ENCODE results near the gene SNX15. TPM values are rescaled to one million over a fixed set of nuclear protein-coding genes. Genes with fewer than 3 reads are reported as not detected.

The SNX15 gene
- total RNA-seq, 1 experiment from 2014 or later = 21.0 TPM

DNA sequence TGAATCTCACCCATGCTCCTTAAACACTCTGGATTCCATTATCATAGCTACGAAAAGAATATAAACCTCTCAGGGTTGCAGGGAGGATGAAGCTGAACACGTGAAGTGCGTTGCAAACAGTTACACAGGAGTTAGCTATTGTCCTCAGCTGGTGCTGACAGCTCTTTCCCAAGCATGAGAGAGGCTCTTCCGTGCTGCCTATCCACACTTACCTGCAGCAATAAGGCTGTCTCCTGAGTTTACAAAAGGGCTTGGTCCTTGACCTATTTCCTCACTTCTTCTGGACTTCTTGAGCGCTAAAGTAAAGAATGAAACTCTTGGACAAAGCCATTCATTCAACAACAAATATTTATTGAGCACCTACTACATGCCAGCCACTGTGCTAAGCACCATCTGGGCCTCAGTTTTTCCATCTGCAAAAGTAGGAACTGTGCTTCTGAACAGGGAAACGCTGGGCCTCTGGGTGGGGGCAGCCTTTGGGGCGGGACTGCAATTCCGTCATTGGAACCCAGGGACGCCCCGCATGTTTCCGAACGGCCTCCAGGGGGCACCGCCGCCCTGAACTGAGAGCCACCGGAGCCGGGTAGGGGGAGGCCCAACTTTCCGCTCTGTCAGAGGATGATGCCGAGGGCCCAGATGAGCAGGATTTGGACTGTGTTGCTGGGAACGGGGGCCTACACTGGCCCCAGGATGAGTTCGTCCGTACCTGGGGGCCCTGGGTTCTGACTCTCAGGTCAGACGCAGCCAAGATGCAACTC lies 13.9 kb upstream of the SNX15 start:
- ChIA-PET CTCF (interaction anchor here (0.6 to 4.8 kb wide), 28 partner anchors 8 to 221 kb away, joined by 3 to 64 read pairs (median 4); partner anchors contain the start of genes BATF2, EHD1, PPP2R5B and SNX15), POLR2A (interaction anchor here (0.6 to 3.2 kb wide), 17 partner anchors 14 to 276 kb away, joined by 3 to 28 read pairs (median 5); partner anchors contain the start of genes ATG2A, BATF2, FAU and GPHA2)
- peak overlapping the region; percentile 83 for H3K4me3 Mint-ChIP-seq (ENCODE audit: unreplicated experiment)
- TSS peak; percentile 77 for BruUV-seq (replicated peaks)
- peak overlapping the region; percentile 63 for H3K27ac Mint-ChIP-seq (ENCODE audit: low read depth, unreplicated experiment)
- intact Hi-C loops (cut with micrococcal nuclease) = loop anchor here (5.0 to 10.0 kb wide), 3 partner anchors 64 to 249 kb away; partner anchors contain the start of gene POLA2
- H3K27me3 Mint-ChIP-seq (ENCODE audit: insufficient read depth, unreplicated experiment) = no peaks in the 10 kb centered on the region
- H3K9me3 Mint-ChIP-seq (ENCODE audit: unreplicated experiment) = no peaks in the 10 kb centered on the region
- H3K36me3 Mint-ChIP-seq (ENCODE audit: insufficient read depth, unreplicated experiment) = no peaks in the 10 kb centered on the region
- peak; percentile 85 for DNase-seq (ENCODE audit: unreplicated experiment)
- TF ChIP-seq, protein P1, sequence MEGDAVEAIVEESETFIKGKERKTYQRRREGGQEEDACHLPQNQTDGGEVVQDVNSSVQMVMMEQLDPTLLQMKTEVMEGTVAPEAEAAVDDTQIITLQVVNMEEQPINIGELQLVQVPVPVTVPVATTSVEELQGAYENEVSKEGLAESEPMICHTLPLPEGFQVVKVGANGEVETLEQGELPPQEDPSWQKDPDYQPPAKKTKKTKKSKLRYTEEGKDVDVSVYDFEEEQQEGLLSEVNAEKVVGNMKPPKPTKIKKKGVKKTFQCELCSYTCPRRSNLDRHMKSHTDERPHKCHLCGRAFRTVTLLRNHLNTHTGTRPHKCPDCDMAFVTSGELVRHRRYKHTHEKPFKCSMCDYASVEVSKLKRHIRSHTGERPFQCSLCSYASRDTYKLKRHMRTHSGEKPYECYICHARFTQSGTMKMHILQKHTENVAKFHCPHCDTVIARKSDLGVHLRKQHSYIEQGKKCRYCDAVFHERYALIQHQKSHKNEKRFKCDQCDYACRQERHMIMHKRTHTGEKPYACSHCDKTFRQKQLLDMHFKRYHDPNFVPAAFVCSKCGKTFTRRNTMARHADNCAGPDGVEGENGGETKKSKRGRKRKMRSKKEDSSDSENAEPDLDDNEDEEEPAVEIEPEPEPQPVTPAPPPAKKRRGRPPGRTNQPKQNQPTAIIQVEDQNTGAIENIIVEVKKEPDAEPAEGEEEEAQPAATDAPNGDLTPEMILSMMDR (IDR thresholded peaks at IDR 0.05; ENCODE audit: unreplicated experiment) = peak; percentile 68
- H3K4me1 Mint-ChIP-seq (ENCODE audit: insufficient read depth, unreplicated experiment) = peaks cover 16% of the 10 kb centered on the region

- TF ChIP-seq, protein P1 (IDR thresholded peaks at IDR 0.05; ENCODE audit: unreplicated experiment) = peak; percentile 93
- BruUV-seq (replicated peaks) = no TSS peak
Measured at GRCh38 chr11:65013888-65014725, 13.1 kb upstream of the SNX15 start, which contains the start of gene ARL2. Gene ARL2, plus strand, starts transcription at chr11:65014160. Its CDS starts 48 bp downstream, at chr11:65014208.

GRCh38 chr11:65014726-65015227 lies 12.5 kb upstream of the SNX15 start:
- Mint-ChIP-seq H3K4me3 (ENCODE audit: unreplicated experiment) (peak overlapping the region; percentile 83), H3K4me1 (ENCODE audit: insufficient read depth, unreplicated experiment) (peaks cover 16% of the 10 kb centered on the region), H3K27ac (ENCODE audit: low read depth, unreplicated experiment) (no peak overlapping the region), H3K36me3 (ENCODE audit: insufficient read depth, unreplicated experiment) (peaks cover 6% of the 10 kb centered on the region), H3K9me3 (ENCODE audit: unreplicated experiment) (no peaks in the 10 kb centered on the region), H3K27me3 (ENCODE audit: insufficient read depth, unreplicated experiment) (no peaks in the 10 kb centered on the region)
- DNase-seq (ENCODE audit: unreplicated experiment) = no peak
- ChIA-PET CTCF (interaction anchor here (0.5 to 4.8 kb wide), 38 partner anchors 10 to 1966 kb away, joined by 3 to 64 read pairs (median 4); partner anchors contain the start of genes BATF2, EHD1, PPP2R5B and SAC3D1), POLR2A (interaction anchor here (0.6 to 3.2 kb wide), 18 partner anchors 8 to 876 kb away, joined by 3 to 28 read pairs (median 5); partner anchors contain the start of genes ATG2A, FAU, GPHA2 and MRPL49)
- intact Hi-C loops (cut with micrococcal nuclease) = loop anchor here (1.0 to 10.0 kb wide), 5 partner anchors 63 to 248 kb away; partner anchors contain the start of genes POLA2 and ZNHIT2
- TSS peak; percentile 52 for BruUV-seq (replicated peaks)
- TF ChIP-seq, protein P1 (IDR thresholded peaks at IDR 0.05; ENCODE audit: unreplicated experiment) = no peak

More at GRCh38 chr11:65013888-65014725, 13.1 kb upstream of the SNX15 start, which contains the start of gene ARL2:
- CTCF ChIA-PET = interaction anchor here (0.5 to 4.8 kb wide), 37 partner anchors 9 to 771 kb away, joined by 3 to 64 read pairs (median 4); partner anchors contain the start of genes BATF2, EHD1, PPP2R5B and SAC3D1
- Mint-ChIP-seq H3K36me3 (ENCODE audit: insufficient read depth, unreplicated experiment) (peaks cover 5% of the 10 kb centered on the region), H3K4me1 (ENCODE audit: insufficient read depth, unreplicated experiment) (peaks cover 16% of the 10 kb centered on the region), H3K4me3 (ENCODE audit: unreplicated experiment) (peak within 1 kb of the TSS; percentile 83), H3K27me3 (ENCODE audit: insufficient read depth, unreplicated experiment) (no peaks in the 10 kb centered on the region), H3K9me3 (ENCODE audit: unreplicated experiment) (no peaks in the 10 kb centered on the region), H3K27ac (ENCODE audit: low read depth, unreplicated experiment) (peak within 1 kb of the TSS; percentile 63)
- POLR2A ChIA-PET = interaction anchor here (0.6 to 3.2 kb wide), 20 partner anchors 9 to 442 kb away, joined by 3 to 28 read pairs (median 5); partner anchors contain the start of genes ATG2A, BATF2, FAU and GPHA2
- DNase-seq (ENCODE audit: unreplicated experiment) = peak; percentile 82
- intact Hi-C loops (cut with micrococcal nuclease) = loop anchor here (1.0 to 10.0 kb wide), 5 partner anchors 63 to 248 kb away; partner anchors contain the start of genes POLA2 and ZNHIT2

All from MCF 10A (cell line).